Measurements from ENCODE around the gene GAK.

Gene GAK

DNA sequence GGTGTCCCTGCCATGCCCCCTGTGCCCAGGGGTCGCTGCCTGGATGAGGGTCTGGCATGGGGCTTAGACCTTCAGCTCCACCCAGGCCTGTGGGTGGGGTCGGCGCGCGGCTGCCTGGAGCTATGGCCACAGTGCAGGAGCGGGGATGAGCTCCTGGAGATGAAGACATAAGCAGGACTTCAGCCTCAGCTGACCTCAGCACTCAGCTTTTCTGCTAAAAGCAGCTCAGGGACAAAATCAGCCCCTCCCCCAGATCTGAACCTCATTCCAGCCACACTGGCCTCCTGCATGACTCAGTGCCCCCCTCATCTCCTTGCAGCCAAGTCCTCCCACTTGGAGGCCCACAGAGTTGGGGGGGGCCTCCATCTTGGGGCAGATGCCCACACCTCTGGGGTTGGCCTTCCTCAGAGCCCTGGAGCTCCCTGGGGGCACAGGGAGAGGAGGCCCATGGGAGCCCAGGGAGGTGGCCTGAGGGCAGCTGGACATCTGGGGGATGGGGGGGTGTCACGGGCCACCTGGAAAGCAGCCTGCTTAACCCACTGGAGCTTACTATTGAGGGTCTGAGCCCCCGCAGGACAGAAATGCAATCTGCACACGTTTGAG lies 86.8 kb downstream of the GAK start:
- no peak for DNase-seq

- DNase-seq, result no peak
These were observed 87.3 kb downstream of the GAK start for GRCh38 chr4:844752-845232.

DNA sequence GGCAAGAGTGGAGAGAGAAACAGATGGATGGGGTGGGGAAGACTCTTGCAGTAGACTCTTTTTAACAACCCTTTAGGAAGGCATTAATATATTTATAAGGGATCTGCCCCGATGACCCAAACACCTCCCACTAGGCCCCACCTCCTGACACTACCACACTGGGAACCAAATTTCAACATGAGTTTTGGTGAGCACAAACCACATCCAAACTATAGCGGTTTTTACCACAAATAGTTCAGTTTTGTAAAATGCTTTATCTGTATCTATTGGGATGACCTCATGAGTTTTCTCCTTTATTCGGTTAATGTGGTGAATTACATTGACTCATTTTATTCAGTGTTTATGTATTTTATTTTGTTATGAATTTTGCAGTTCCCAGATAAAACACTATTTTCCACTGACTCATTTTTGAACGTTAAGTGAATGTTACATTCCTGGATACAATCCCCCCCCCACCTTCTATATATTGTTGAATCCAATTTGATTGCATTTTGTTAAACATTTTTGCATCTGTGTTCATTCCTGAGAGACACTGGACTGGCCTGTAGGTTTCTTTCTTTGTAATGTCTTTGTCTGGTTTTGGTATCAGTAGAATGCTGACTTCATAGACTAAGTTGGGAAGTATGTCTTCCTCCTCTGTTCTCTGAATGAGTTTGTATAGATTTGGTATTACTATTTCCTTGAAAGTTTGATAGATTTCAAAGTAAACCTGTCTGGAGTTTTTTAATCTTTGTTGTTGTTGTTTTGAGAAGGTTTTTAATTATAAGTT lies 92.3 kb downstream of the GAK start:
- no peak for DNase-seq

DNA sequence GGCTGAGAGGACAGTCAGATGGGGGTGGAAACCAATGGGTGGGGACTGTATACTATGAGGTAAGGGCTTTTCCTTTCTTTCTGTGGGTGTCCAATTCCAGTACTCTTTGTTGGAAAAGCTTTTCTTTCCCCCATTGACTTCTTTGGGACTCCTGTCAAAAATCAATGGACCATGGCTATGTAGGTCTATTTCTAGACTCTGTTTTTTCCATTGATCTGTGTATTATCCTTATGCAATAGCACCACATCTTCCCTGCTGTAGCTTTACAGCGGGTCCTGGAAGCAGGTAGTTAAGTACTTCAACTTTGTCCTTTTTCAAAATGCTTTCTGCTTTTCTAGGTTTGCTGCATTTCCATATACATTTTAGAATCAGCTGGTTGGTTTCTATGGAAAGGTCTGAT lies 94.3 kb downstream of the GAK start:
- DNase-seq, result no peak

GRCh38 chr4:836750-837301 lies 95.3 kb downstream of the GAK start:
- DNase-seq, result no peak

- no peak for DNase-seq
These were observed 96.1 kb downstream of the GAK start for GRCh38 chr4:836003-836511.

DNA sequence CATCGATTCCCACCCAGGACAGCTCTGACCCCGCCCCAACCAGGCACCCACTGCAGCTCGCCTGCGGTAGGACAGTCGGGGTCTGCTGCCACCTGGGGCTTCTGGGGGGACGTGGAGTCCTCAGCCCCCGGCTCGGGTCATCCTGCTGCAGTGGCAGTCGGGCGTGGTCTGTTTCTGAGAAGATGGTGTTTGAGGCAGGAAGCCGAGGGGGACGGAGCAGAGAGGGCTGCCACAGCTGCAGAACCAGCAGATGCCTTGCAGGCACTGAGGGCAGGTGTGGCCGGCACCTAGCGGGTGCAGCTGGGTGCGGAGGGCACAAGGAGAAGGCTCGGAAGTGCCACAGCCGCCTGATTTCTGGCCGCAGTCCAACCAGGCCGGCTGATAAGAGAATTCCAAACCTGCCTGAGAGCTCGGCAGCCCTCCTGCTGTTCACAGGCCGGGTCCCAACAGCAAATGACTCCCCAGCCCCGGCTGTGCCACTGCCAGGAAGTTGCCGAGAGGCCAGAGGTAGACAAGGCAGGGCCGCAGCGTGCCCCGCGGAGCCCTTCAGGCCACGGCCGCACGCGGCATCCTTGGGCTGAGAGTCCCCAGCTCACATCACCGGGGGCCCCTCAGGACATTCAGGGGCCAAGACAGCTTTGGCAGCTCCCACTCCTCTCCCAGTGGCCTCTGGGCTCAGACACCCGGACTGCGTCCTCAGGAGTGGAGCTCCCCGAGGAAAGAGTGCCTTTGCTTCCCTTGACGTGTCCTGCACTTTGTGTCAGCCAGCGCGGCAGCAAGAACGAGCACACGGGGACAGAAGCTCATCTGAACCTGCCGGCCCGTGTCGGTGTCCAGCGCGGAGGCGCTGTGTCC lies 96.7 kb downstream of the GAK start:
- no peak for DNase-seq

DNA sequence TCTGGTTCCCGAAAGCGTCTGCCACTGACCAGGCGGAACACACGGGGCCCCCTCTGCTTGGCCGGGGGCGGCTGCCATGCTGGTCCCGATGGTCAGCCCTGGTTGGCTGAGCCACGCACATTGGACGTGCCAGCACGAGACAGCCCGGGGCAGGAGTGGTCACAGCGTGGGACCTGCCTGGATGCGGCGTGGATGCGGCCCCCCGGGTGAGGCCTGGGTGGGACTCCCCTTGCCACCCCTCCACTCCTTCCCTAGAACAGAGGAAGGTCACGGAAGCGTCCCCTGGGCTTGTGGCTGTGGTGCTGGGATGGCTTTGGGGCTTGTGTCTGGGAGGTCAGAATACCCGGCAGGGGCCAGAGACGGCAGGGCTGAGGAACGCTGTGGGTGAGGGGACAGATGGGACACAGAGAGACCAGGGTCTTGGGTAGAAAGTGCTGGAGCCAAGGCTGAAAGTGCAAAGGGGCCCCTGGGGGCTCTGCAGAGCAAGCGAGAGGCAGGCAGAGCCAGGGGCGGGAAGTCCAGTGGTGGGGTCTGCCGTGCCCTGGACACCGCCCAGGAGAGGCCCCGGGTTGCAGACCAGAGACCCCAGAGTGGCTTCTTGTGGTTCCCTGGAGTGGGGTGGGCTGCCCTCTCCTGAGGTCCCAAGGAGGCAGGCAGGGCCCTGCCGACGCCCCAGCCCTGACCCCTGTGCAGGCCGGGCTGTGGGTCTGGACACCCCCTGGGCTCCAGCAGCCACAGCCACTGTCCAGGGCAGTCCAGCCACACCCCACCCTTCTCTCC lies 97.6 kb downstream of the GAK start:
- DNase-seq, result no peak

GRCh38 chr4:833731-834367 lies 98.3 kb downstream of the GAK start:
- no peak for DNase-seq

DNA sequence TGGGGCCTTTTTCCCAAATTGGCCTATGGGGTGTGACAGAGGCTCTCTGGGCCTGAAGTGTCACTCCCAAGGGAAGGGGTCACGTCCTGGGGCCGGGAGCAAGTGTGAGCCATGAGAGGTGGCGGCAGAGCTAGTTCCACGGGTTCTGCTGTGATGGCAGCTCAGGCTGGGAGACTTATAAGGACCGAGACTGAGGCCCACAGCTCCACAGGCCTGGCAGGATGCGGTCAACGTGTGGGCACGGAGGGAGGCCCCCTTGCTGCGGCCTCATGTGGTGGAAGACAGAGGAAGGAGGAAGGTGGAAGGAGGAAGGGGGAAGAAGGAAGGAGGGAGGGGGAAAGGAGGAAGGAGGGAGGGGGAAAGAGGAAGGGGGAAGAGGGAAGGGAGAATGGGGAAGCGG lies 99.0 kb downstream of the GAK start:
- no peak for DNase-seq

- DNase-seq, result no peak
These were observed 99.6 kb downstream of the GAK start for GRCh38 chr4:832536-832935.

- DNase-seq, result no peak
These were observed 100.0 kb downstream of the GAK start for GRCh38 chr4:832108-832507.

GRCh38 chr4:831483-831805 lies 100.7 kb downstream of the GAK start:
- no peak for DNase-seq

- DNase-seq, result no peak
These were observed 101.3 kb downstream of the GAK start for GRCh38 chr4:830601-831482.

DNA sequence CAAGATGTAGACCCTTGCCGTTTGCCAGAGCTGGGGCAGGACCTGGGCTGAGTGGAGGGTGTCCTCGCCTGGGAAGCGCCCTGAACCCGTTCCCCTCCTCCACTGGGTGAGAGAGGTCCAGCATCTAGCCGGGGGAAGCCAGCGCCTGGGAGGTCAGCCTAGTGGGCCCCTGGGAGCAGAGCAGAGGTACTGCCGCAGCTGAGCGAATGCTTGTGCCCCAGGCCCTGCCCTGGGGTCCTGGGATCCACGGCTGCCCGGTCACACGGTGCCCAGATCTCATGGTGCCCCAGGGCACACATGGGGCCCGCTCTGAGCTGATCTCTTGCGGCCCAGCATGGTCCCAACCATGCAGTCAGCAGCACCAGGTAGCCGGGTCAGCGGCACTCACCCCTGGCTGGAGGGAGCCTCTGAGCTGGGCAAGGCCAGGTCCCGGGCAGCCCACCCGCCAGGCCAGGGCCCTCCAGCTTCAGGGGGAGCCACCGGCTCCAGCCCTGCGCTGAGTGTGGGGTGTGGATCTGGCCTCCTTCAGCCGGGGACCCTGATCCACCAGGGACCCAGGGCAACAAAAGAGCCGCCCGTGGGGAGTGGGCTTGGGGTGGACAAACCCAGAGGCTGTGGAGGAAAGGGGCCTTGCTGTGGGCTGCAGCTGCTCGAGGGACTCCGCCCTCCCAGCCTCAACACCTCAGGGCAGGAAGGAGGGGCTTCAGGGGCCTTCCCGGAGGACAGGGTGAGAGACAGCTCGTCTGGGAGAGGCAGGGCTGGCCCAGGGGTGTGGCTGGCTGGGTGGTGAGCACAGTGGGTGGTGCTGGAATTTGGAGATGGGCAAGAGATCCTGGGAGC lies 102.1 kb downstream of the GAK start:
- no peak for DNase-seq

GRCh38 chr4:829291-829690 lies 102.8 kb downstream of the GAK start:
- DNase-seq, result no peak

DNA sequence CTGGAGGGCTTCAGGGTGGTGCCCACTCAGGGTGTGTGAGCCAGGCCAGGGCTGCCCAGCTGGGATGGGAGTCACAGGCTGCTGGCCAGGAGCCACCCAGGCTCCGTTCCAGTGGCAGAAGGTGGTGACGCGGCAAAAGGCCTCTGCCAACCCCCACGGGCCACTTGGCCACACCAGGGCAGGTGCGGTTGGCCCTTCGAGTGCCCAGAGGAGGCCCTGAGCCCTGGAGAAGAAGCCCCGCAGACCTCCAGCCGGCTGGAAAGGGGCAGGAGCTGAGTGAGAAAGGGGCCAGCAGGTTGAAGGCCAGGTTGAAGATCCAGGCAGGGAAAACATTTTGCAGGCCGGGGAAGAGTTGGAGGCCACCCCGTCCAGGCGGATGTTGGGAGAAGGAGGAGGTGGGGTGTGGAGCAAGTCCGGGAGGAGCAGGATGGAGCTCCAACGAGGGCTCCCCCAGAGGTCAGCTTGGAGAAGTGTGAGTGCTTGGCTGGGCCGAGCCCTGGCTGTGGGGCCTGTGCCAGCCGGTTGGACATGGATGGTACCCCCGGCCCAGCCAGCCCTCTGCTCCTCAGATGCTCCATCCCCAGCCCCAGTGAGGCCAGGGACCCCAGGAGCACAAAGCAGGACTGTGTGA lies 103.4 kb downstream of the GAK start:
- DNase-seq, result no peak

DNA sequence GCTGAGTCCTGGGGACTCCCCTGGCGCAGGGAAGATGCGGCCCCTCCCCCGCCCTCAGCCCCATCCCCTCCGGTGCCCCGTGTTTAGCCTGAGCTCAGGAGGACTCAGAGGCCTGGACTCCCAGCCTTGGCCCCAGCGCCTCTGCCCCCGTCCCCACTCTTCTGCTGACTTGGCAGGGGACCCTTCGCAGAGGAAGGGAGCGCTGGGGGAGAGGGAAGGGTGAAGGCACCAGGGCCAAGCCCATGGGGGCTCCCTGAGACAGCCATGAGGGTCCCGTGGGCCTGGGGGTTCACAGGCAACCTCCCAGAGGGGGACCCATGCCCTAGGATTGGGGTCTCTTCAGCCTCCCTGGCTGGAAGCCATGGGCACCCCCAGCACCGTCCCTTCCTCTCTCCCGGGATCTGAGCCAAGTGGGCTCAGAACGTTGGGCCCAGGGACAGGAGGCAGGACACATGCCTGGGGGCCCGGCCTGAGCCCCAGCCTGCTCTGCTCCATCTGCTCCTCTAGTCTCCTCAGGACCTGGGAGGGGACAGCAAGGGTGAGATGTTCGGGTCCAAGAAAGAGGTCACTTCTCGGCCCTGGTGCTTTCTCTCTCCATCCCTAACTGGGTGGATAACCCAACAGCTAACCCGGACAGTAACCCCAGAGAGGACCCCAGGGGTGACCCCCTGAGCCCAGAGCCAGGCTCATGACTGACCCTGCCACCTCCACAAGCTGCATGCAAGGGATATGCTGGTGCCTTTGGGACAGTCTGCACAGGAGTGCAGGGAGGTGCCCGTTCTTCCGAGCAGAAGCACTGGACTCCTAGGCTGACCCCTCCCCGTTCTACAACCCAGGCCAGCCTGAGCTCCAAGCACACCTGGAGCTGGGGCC lies 104.7 kb downstream of the GAK start:
- DNase-seq, result no peak
